ENCODE results near the gene SLC15A2.
"Not testable (repeated sequence)": the region's sequence is repeated elsewhere in the genome, so short reads cannot be mapped to it uniquely, and the experiment has no call there.

Gene SLC15A2, protein sequence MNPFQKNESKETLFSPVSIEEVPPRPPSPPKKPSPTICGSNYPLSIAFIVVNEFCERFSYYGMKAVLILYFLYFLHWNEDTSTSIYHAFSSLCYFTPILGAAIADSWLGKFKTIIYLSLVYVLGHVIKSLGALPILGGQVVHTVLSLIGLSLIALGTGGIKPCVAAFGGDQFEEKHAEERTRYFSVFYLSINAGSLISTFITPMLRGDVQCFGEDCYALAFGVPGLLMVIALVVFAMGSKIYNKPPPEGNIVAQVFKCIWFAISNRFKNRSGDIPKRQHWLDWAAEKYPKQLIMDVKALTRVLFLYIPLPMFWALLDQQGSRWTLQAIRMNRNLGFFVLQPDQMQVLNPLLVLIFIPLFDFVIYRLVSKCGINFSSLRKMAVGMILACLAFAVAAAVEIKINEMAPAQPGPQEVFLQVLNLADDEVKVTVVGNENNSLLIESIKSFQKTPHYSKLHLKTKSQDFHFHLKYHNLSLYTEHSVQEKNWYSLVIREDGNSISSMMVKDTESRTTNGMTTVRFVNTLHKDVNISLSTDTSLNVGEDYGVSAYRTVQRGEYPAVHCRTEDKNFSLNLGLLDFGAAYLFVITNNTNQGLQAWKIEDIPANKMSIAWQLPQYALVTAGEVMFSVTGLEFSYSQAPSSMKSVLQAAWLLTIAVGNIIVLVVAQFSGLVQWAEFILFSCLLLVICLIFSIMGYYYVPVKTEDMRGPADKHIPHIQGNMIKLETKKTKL

DNA sequence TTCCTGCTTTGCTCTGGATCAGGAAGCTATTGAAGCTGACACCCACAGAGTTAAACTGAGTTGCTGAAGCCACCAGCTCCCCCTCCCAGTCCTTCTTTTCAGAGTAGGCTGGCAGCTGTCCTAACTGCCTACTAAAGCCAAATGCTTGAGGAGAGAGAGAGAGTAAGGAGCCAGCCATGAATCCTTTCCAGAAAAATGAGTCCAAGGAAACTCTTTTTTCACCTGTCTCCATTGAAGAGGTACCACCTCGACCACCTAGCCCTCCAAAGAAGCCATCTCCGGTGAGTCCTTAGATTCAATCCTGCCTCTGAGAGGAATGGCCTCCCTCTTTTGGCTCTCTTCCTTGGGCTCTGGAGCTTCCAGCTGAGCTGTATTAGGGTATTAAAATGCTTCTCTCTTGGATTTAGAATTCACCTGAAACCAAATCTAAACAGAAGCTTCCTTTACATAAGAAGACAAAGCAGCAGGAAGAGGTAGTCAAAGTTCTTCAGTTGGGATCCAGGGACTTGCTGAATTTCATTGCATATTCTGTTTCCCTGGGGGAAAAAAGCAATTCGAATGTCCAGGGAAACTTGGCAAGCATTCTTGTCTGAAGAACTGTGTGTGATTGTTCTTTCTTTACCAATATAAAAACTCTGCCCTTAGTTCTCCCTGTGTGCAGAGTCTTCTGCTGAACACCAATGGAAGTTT, at the start of gene SLC15A2:
Gene SLC15A2, plus strand, starts transcription at position 101 of the 690 bp plus-strand sequence. Its CDS starts 76 bp downstream, at position 177.
- DNase-seq (ENCODE audit: low read depth), result no peak

DNA sequence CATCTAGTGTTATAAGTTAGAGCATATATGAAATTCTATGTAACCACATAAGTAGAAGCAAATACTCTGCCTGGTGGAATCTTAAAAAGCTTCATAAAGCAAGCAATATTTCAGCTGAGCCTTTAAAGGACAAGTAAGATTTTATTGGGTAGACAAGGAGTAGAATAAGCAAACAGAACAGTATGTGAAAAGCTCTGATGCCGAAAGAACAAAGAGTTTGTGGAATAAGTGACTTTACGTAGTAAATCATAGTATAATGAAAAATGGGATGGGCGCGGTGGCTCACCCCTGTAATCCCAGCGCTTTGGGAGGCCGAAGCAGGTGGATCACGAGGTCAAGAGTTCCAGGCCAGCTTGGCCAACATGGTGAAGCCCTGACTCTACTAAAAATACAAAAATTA, 49.3 kb upstream of the SLC15A2 start:
- no peak for DNase-seq (ENCODE audit: low read depth)

DNA sequence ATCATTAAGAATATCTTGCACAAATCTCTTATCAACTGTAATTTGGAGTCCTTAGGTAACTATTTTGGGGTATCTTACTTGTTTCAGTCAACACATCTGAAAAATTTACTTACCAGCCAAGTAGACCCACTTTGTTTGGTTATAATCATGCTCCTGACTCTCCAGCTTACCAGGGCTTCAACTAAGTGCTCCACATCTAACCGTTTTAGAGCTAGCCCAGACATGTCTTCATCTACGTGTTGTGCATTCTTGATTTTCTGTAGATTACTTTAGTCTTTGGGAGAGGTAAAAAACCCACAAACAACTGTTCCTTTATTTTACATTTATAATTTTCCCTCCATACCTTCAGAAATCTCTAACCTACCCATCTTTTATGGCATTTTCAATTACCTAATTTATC, 41.9 kb upstream of the SLC15A2 start:
- DNase-seq (ENCODE audit: low read depth), result no peak

DNA sequence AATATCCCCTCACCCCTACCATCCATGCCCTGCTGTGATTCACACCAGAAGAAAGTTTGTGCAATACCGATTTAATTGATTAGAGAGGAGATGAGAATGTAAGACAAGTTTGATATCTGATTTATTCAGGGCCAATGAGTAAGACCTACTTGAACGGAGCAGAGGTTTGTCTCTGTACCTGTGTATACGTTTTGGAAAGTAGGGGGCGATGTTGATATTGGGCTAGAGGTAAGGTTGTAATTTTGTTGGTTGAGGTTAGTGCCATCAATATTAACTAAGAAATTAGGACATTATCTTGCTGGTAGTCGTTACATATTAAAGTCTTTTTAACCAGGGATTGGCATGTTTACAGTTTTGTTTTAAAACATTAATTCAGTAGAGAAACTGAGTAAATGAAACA, 38.6 kb upstream of the SLC15A2 start:
- no peak for DNase-seq (ENCODE audit: low read depth)

DNA sequence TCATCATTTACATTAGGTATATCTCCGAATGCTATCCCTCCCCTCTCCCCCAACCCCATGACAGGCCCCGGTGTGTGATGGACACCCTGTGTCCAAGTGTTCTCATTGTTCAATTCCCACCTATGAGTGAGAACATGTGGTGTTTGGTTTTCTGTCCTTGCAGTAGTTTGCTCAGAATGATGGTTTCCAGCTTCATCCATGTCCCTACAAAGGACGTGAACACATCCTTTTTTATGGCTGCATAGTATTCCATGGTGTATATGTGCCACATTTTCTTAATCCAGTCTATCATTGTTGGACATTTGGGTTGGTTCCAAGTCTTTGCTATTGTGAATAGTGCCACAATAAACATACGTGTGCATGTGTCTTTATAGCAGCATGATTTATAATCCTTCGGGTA, 36.4 kb upstream of the SLC15A2 start:
- not testable (repeated sequence) for DNase-seq (ENCODE audit: low read depth)

DNA sequence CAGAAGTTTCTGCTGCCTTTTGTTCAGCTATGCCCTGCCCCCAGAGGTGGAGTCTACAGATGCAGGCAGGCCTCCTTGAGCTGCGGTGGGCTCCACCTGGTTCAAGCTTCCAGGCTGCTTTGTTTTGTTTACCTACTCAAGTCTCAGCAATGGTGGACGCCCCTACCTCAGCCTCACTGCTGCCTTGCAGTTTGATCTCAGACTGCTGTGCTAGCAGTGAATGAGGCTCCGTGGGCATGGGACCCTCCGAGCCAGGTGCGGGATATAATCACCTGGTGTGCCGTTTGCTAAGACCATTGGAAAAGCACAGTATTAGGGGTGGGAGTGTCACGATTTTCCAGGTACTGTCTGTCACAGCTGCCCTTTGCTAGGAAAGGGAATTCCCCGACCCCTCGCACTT, 31.0 kb upstream of the SLC15A2 start:
- DNase-seq (ENCODE audit: low read depth), result not testable (repeated sequence)

DNA sequence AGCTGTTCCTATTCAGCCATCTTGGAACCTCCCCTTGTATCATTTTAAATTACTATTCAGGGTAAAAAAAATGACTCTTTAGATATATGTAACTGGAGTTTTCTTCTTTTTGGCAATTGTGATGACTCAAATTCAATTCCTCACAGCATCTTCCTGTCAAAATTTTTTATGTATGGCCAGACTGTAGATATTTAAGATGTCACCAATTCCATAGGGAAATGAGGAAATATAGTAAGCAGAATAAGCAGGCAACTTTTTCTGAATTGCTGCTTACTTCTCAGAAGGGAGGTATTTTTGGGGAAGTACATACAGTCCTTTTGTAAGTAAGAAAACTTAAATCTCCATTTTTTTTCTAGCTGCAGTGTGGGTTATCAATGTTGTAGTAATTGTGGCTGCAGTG, 30.4 kb upstream of the SLC15A2 start:
- no peak for DNase-seq (ENCODE audit: low read depth)

DNA sequence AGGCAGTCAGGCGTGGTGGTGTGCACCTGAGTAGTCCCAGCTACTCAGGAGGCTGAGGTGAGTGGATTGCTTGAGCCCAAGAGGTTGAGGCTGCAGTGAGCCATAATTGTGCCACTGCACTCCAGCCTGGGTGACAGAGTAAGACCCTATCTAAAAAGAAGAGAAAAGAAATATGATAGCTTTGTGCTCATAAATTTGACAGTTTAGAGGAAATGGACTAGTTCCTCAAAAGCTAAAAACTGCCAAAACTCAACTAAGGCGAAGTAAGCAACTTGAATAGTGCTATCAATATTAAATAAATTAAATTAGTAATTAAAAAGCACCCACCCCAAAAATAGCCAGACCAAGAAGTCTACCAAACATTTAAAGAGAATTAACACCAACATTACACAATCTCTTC, 24.5 kb upstream of the SLC15A2 start:
- DNase-seq (ENCODE audit: low read depth), result no peak

DNA sequence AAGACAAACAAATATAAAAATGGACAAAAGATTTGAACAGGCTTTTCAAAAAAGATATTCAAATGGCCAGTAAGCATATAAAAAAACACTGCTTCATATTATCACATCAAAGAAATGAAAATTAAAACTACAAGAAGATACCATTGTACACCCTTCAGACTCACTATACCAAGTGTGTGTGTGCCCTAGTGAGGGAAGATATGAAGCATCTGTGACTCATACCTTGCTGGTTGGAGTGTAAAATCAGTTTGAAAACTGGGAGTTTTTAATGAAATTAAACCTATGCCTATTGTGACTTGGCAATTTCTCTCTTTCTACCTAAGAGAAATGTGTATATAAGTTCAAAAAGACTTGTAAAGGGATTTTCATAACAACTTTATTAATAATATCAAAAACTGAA, 23.5 kb upstream of the SLC15A2 start:
- no peak for DNase-seq (ENCODE audit: low read depth)

DNA sequence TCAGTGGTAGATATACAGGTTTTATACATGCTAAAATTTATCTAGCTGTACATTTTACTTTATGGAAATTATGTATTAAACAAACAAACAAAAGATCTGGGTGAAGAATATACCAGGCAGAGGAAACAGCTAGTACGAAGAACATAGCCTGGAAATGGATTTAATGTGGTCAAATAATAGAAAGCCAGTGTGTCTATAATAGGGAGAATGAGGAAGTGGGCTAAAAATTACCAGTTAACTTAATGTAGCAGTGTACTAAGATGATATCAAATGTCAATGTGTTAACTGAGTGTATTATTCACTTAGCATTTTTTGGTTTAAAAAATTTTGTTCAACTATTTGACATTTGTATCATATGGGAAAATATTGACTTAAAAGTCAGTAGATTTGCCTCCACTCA, 22.8 kb upstream of the SLC15A2 start:
- no peak for DNase-seq (ENCODE audit: low read depth)

DNA sequence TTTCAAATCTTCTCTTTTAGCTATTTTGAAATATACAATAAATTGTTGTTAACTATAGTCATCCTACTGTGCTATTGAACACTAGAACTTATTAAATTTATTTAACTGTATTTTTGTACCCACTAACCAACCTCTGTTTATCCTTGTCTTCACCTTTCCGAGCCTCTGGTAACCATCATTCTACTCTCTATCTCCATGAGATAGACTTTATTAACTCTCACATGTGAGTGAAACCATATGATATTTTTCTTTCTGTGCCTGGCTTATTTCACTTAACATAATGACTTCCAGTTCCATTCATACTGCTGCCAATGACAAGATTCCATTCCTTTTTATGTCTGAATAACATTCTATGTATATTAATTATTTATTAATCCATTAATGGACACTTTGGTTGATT, 15.8 kb upstream of the SLC15A2 start:
- no peak for DNase-seq (ENCODE audit: low read depth)

DNA sequence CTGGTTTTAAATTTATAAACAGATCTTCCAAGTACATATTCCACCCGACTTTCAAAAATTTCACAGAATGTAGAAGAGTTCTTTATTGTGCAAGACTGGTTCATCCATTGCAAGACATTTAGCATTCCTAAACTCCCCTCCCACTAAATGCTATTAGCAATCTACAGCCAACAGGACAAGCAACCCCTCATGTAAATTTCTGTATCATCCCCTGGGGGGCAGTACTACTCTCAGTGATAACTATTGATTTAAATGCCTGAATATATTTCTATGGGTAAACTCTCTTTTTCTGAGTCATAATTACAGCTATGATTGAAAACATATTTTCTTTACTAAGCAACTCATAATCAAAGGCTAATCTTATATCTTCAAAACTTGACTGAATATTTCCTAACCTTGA, 10.7 kb upstream of the SLC15A2 start:
- no peak for DNase-seq (ENCODE audit: low read depth)

DNA sequence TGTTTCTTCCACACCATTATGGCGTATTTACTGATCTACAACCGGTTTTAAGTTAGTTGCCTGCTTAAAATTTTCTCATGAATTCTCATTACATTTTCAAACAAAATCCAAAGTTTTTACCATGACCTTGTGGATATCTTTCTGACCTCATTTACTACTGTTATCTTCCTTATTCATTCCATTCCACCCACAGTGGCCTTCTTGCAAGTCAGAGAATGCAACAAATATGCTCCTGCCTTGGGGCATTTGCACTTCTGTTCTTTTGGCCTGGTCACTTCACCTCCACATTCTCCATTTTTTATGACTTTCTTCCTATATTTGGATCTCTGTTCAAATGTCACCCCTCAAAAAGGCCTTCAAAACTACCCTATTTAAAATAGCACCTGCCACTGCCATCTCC, 8.8 kb upstream of the SLC15A2 start:
- DNase-seq (ENCODE audit: low read depth), result no peak

DNA sequence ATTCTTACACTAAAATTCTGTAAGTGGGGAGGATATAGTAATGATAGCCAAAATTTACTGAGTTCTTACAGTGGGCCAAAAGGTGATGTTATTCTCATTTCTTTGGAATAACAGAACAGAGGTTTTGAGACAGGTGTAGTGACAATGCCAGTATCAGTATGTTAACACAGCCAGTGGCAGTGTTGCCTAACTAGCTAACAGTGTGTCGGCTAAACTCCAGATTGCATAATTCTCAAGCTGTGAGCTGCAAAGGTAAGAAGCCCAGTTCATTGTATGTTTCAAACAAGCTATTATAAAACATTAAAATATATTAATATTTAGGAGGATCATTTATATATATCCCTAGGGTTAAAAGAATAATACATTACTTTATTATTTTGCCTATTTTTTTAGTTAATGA, 920 bp downstream of the SLC15A2 start:
- no peak for DNase-seq (ENCODE audit: low read depth)

DNA sequence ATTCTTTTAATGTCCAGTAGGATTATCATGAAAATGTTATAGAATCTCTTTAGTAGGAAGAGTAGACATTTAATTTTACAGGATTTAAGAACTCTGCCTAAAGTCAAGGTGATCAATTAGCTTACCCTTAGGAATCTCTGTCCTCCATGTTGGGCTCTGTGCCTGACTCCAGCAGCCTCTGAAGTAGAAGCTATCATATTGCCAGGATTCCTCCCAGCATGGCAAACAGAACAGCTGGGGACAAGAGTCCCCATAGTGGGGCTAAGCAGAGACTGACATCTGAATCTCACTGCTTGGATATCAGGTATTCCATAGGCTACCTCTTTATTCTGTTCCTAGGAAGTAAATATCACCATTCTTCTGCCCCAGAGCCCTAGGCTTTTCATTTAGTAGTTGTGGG, 1.5 kb downstream of the SLC15A2 start:
- no peak for DNase-seq (ENCODE audit: low read depth)

DNA sequence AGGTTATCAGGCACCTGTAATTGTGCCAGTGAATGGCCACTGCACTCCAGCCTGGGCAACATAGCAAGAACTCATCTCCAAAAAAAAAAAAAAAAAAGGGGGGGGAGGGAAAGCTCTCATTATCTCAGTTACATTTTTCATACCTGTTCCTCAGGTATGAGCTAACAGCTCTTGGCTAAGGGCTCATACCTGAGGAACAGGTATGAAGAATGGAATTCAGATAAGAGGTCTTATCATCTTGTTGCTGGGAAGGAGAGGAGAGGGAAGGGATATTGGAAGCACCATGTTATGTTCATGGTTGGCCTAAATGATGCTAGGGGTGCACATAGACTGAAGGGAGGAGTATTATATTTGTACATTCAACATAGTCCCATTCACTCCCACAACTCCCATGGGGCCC, 2.6 kb downstream of the SLC15A2 start:
- no peak for DNase-seq (ENCODE audit: low read depth)

DNA sequence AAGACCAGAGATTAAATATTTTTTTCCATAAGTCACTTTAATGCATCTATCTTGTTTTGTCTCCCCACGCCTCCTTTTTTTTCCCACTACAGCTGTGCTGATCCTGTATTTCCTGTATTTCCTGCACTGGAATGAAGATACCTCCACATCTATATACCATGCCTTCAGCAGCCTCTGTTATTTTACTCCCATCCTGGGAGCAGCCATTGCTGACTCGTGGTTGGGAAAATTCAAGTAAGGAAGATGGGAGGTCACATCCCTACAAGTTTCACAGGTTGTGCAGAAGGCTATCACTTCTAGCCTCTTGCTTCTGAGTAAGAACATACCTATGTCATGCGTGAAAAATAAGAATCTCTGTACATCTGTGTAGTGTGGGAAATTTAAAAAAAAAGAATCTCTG, 3.1 kb downstream of the SLC15A2 start:
- DNase-seq (ENCODE audit: low read depth), result no peak

DNA sequence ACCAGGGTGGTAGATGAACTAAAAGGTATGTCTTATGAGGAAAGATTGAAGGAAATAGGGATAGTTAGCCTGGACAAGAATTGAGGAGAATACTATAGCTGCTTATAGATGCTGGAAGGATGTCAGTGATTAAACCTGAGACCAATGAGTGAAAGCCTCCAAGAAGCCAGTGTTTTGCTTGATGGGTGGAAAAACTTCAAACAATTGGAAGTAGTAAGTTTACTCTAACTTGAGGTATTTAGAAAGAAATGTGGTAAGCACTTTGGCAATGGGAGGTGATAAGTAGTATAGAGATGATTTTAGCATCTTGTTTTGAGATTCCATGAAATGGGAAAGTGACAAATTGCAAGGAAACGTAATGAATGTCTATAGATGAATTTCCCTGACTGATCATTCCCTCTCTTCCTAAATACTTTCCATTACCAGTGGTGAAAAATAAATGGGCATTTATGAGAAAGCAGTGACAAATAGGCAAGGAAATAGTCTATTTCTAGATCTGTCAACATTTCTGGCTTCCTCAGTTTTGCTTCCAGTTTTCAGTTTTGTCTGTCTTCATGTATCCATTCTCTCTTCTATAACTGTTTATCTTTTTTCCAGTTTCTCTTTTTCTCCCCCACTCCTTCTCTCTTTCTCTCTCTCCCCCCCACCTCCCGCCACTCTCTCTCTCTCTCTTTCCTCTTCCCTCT, 19.2 kb downstream of the SLC15A2 start:
- DNase-seq (ENCODE audit: low read depth), result no peak

DNA sequence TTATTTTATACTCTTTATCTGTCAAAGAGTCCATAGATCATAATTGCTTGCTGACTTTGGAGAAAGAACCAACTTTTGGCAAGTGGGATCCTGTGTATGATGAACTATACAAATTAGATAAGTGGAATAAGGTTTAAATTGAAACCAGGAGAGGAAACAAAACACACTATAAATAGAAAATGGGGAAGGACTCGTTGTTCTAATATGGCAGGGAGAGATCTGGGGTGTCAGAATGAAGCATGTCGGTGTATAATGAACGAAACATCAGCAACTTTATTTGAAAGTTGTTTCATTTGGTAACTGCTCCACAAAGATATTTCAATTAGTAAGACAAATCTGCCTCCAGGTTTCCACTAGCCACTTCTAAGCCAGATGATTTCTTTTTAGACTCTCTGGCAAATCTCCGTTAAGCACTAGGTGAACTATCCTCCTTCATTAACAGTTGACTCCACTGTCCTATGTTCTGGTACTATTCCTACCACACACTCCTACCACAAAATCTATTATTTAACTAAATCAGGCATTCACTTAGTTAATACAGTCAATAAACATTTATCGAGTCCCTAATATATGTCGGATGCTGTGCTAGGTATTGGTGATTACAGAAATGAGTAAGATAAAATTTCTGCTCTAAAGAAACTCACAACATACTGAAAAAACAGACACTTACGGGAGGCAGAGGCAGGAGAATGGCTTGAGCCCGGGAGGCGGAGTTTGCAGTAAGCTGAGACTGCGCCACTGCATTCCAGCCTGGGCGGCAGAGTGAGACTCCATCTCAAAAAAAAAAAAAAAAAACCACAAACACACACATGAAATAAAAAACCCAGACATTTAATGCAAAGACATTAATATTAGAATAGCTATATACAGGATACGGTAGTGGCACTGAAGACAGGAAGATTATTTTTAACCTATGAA, 20.1 kb downstream of the SLC15A2 start:
- DNase-seq (ENCODE audit: low read depth), result no peak

DNA sequence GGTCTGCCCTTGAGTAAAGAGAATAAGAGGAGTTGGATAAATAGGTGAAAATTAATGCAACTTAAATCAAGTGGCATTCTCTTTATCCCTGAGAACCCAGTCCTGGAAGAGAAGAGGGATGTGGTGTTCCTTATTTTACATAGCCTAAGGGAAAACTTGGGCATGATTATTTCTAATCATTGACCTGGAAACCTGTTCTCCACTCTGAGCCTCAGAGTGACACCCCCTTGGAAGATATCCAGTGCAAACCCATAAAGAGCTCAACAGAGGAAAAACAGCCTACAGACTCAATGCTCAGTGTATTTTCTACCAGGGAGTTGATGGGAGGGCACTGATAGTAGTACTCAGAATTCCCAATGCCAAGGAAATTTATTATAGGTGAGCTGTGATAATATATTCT, 22.0 kb downstream of the SLC15A2 start:
- no peak for DNase-seq (ENCODE audit: low read depth)

DNA sequence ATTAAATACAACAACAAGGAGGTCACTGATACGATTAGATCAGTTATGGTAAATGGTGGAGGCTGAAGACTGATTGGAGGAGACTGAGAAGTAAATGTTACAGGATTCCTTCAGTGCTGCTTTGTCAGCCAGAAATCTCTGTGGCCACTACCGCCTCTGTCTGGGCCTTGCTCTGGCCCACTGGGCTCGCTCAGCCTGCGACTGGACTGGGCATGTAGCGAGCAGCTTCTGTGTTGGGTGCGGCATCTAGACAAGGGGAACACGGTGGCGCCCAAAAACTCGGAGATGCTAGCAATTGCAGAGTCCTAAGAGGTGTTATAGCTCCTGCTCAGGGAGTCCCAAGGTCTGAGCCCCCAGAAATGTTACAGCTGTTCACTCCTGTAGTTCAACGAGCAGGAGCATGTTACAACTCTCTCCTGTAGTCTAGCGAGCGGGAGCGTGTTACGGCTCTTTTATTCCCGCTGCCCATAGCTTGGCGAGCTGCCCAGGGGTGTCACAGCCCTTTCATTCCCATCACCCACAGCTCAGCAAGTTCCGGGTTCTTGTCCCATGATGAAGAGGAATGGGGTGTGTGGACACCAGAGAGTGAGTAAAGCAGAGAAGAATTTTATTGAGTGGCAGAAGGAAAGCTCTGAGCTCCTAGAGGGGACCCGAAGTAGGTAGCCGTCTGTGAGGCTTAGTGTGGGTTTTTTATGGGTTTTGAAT, 24.7 kb downstream of the SLC15A2 start:
- DNase-seq (ENCODE audit: low read depth), result no peak

All from activated T-cell treated with anti-CD3 and anti-CD28 coated beads for 24 hours (primary cell).